Kidney epithelial cell (primary cell): ENCODE results near the gene ZNF784. TPM values are rescaled to one million over a fixed set of nuclear protein-coding genes. Genes with fewer than 3 reads are reported as not detected.
A peak's percentile ranks its signal among the peaks of the same experiment; 100 is the strongest.

Source experiments
- DNase-seq: peaks from one replicate; pipeline ENCODE4 v3.0.0-alpha.2; 2010; ENCODE audit warnings: low read depth
- H3K27me3 ChIP-seq: 2 replicates; pipeline ENCODE4 v1.6.0; 2011; ENCODE audit warnings: low read length; ENCODE audit not compliant: control insufficient read depth, insufficient read depth
- H3K36me3 ChIP-seq: 2 replicates; pipeline ENCODE4 v1.5.1; 2011; ENCODE audit warnings: low read length; ENCODE audit not compliant: control insufficient read depth, insufficient read depth
- H3K4me3 ChIP-seq: 2 replicates; pipeline ENCODE4 v1.5.1; 2011; ENCODE audit warnings: low read depth, mild to moderate bottlenecking, control low read depth, low read length
- CTCF ChIP-seq: IDR thresholded peaks from 2 replicates; pipeline ENCODE4 v1.5.1; 2011; ENCODE audit warnings: mild to moderate bottlenecking, moderate library complexity, low read length, control low read depth, inconsistent platforms; ENCODE audit not compliant: insufficient read depth, poor library complexity, severe bottlenecking
- total RNA-seq: library from RNA; depleted of rRNA; stranded (reverse); fragments of >200 nt; gene quantifications from 2 replicates; pipeline ENCODE4 v1.2.3, GENCODE V29; 2015

Gene ZNF784
- total RNA-seq, 1 donor from 2014 or later = 3.6 TPM

- TF ChIP-seq CTCF = no peak
- no peaks in the 10 kb centered on the region for H3K36me3 ChIP-seq
- no peak overlapping the region for H3K4me3 ChIP-seq
- no peak for DNase-seq
- no peaks in the 10 kb centered on the region for H3K27me3 ChIP-seq
Observed at GRCh38 chr19:55633861-55634260, 9.5 kb upstream of the ZNF784 start.

- H3K4me3 ChIP-seq = no peak overlapping the region
- H3K27me3 ChIP-seq = no peaks in the 10 kb centered on the region
- DNase-seq = peak; percentile 89
- peak; percentile 80 for TF ChIP-seq CTCF
- no peaks in the 10 kb centered on the region for H3K36me3 ChIP-seq
Observed at GRCh38 chr19:55632463-55632834, 8.1 kb upstream of the ZNF784 start.

GRCh38 chr19:55626350-55626749 lies 2.0 kb upstream of the ZNF784 start:
- no peak overlapping the region for H3K4me3 ChIP-seq
- DNase-seq = no peak
- H3K27me3 ChIP-seq = no peaks in the 10 kb centered on the region
- no peaks in the 10 kb centered on the region for H3K36me3 ChIP-seq
- no peak for TF ChIP-seq CTCF

- DNase-seq = no peak
- no peak for TF ChIP-seq CTCF
- H3K36me3 ChIP-seq = no peaks in the 10 kb centered on the region
- peak overlapping the region; percentile 86 for H3K4me3 ChIP-seq
- H3K27me3 ChIP-seq = no peaks in the 10 kb centered on the region
Observed at GRCh38 chr19:55625004-55625326, 599 bp upstream of the ZNF784 start.

GRCh38 chr19:55623561-55623960 lies 805 bp downstream of the ZNF784 start:
- Histone ChIP-seq H3K27me3 (no peaks in the 10 kb centered on the region), H3K36me3 (no peaks in the 10 kb centered on the region), H3K4me3 (peak overlapping the region; percentile 86)
- no peak for TF ChIP-seq CTCF
- DNase-seq = no peak

- no peaks in the 10 kb centered on the region for H3K36me3 ChIP-seq
- no peak overlapping the region for H3K4me3 ChIP-seq
- DNase-seq = no peak
- TF ChIP-seq CTCF = no peak
- no peaks in the 10 kb centered on the region for H3K27me3 ChIP-seq
Observed at GRCh38 chr19:55623130-55623529, 1.2 kb downstream of the ZNF784 start.
